Neuronal stem cell (in vitro differentiated cells): Measurements from ENCODE around the gene EIF4G3.

Experiments used
- DNase-seq: peaks from one replicate; pipeline ENCODE4 v3.0.0-alpha.2; 2013; ENCODE audit warnings: low spot score
- H2AFZ ChIP-seq: one replicate; pipeline ENCODE4 v1.6.1; 2013; ENCODE audit warnings: mild to moderate bottlenecking, low read length, inconsistent platforms
- H2AK5ac ChIP-seq: 2 replicates; pipeline ENCODE4 v1.6.1; 2013; ENCODE audit warnings: low read depth, mild to moderate bottlenecking, inconsistent platforms, low read length, moderate library complexity, mixed read lengths
- H2BK120ac ChIP-seq: 2 replicates; pipeline ENCODE4 v1.6.1; 2013; ENCODE audit warnings: low read depth, mild to moderate bottlenecking, inconsistent platforms, low read length, moderate library complexity, mixed read lengths
- H2BK12ac ChIP-seq: one replicate; pipeline ENCODE4 v1.6.1; 2013; ENCODE audit warnings: low read length, inconsistent platforms
- H2BK15ac ChIP-seq: 2 replicates; pipeline ENCODE4 v1.6.1; 2013; ENCODE audit warnings: mild to moderate bottlenecking, low read length, inconsistent platforms, mixed read lengths
- H2BK5ac ChIP-seq: one replicate; pipeline ENCODE4 v1.6.1; 2013; ENCODE audit warnings: inconsistent platforms, mild to moderate bottlenecking, low read length, moderate library complexity
- H3K14ac ChIP-seq: one replicate; pipeline ENCODE4 v1.6.1; 2013; ENCODE audit warnings: low read length, inconsistent platforms
- H3K18ac ChIP-seq: 2 replicates; pipeline ENCODE4 v1.6.1; 2013; ENCODE audit warnings: low read length, inconsistent platforms
- H3K23ac ChIP-seq: 2 replicates; pipeline ENCODE4 v1.6.1; 2013; ENCODE audit warnings: low read depth, mild to moderate bottlenecking, mixed read lengths, low read length, inconsistent platforms; ENCODE audit not compliant: poor library complexity
- H3K27ac ChIP-seq: replicated peaks from 3 replicates; pipeline ENCODE4 v1.5.1; 2013; ENCODE audit warnings: low read length, inconsistent platforms
- H3K27me3 ChIP-seq, 3 experiments: 2 replicates each; pipeline ENCODE4 v1.6.1; 2013; ENCODE audit warnings: low read length in 3 of 3, mild to moderate bottlenecking in 2 of 3, inconsistent platforms in 1 of 3, low read depth in 1 of 3, mixed read lengths in 1 of 3, moderate library complexity in 1 of 3; ENCODE audit not compliant: control insufficient read depth in 3 of 3, insufficient read depth in 3 of 3
- H3K36me3 ChIP-seq, 2 donors: replicated peaks in 1 of 2; 2 replicates each; pipeline ENCODE4 v1.6.1; 2013; ENCODE audit warnings: low read length in 2 of 2; ENCODE audit not compliant: control insufficient read depth in 2 of 2, insufficient read depth in 2 of 2
- H3K4ac ChIP-seq: 2 replicates; pipeline ENCODE4 v1.6.1; 2013; ENCODE audit warnings: inconsistent platforms, mild to moderate bottlenecking, low read length, moderate library complexity
- H3K4me1 ChIP-seq, 2 donors: 1 replicate in 1 of 2; 2 replicates in 1 of 2; pipeline ENCODE4 v1.6.1; 2013; ENCODE audit warnings: low read length in 2 of 2, low read depth in 1 of 2; ENCODE audit not compliant: control insufficient read depth in 2 of 2, insufficient read depth in 1 of 2
- H3K4me2 ChIP-seq: one replicate; pipeline ENCODE4 v1.6.1; 2013; ENCODE audit warnings: mild to moderate bottlenecking, low read length, inconsistent platforms; ENCODE audit not compliant: insufficient read depth, poor library complexity, severe bottlenecking
- H3K4me3 ChIP-seq, 2 donors: 2 replicates each; pipeline ENCODE4 v1.5.1; 2013; ENCODE audit warnings: low read length in 2 of 2, mild to moderate bottlenecking in 2 of 2, inconsistent platforms in 1 of 2, moderate library complexity in 1 of 2
- H3K79me1 ChIP-seq: one replicate; pipeline ENCODE4 v1.6.1; 2013; ENCODE audit warnings: low read depth, mild to moderate bottlenecking, inconsistent platforms, low read length, moderate library complexity
- H3K9ac ChIP-seq: one replicate; pipeline ENCODE4 v1.6.1; 2013; ENCODE audit warnings: mild to moderate bottlenecking, low read depth, low read length, inconsistent platforms; ENCODE audit not compliant: poor library complexity
- H3K9me3 ChIP-seq, 2 donors: replicated peaks in 1 of 2; 2 replicates each; pipeline versions ENCODE3 to v1.6.1; 2013; ENCODE audit warnings: low read length in 2 of 2, mild to moderate bottlenecking in 2 of 2, inconsistent platforms in 1 of 2, low read depth in 1 of 2, mixed read lengths in 1 of 2, moderate library complexity in 1 of 2; ENCODE audit not compliant: control insufficient read depth in 2 of 2, insufficient read depth in 1 of 2
- H4K8ac ChIP-seq: one replicate; pipeline ENCODE4 v1.6.1; 2013; ENCODE audit warnings: low read depth, mild to moderate bottlenecking, inconsistent platforms, low read length, moderate library complexity
- H4K91ac ChIP-seq: one replicate; pipeline ENCODE4 v1.6.1; 2013; ENCODE audit warnings: low read length, low read depth, mild to moderate bottlenecking, inconsistent platforms; ENCODE audit not compliant: poor library complexity
- WGBS, 2 donors: extraction: QIAGEN DNeasy Blood & Tissue Kit; methylation state at CpG; one replicate each; pipeline ENCODE4 v1.1.7; 2013; ENCODE audit warnings: missing lambda C conversion rate in 2 of 2, mixed read lengths in 1 of 2; ENCODE audit not compliant: insufficient read length in 2 of 2, insufficient replicate concordance in 1 of 2; ENCODE audit errors: extremely low coverage in 2 of 2; 5-methylcytosine and 5-hydroxymethylcytosine counted together

EIF4G3 gene

DNA sequence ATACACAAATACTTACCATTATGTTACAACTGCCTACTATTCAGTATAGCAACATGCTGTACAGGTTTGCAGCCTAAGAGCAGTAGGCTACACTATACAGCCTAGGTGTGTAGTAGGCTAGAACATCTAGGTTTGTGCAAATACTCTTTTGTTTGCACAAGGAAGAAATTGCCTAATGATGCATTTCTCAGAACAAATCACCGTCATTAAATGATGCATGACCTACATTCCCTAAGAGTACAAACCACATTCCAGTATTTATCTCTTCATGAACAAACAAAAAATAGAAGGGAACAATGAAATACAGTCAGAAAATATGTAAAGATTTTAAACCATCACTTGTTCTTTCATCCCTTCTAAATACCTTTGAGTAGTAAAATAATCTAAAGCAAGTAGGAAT is 279.9 kb downstream of the EIF4G3 start:
- Histone ChIP-seq H2BK12ac (no peak overlapping the region), H3K14ac (no peak overlapping the region), H4K8ac (no peak overlapping the region), H3K23ac (no peak overlapping the region), H3K4me2 (no peak overlapping the region), H3K36me3 (peaks cover 15 to 47% of the 10 kb centered on the region in 2 donors), H2BK5ac (no peak overlapping the region), H3K18ac (no peak overlapping the region), H2AK5ac (no peak overlapping the region), H3K4ac (no peak overlapping the region), H4K91ac (no peak overlapping the region), H3K4me1 (no peaks in the 10 kb centered on the region), H2AFZ (no peak overlapping the region), H3K9me3 (no peaks in the 10 kb centered on the region), H2BK15ac (no peak overlapping the region), H2BK120ac (no peak overlapping the region), H3K9ac (no peak overlapping the region), H3K27ac (no peak overlapping the region), H3K79me1 (no peaks in the 10 kb centered on the region), H3K4me3 (no peak overlapping the region), H3K27me3 (no peaks in the 10 kb centered on the region)
- WGBS, 2 donors: no CpG with 5 or more reads among the region's 1 CpG
- no peak for DNase-seq

DNA sequence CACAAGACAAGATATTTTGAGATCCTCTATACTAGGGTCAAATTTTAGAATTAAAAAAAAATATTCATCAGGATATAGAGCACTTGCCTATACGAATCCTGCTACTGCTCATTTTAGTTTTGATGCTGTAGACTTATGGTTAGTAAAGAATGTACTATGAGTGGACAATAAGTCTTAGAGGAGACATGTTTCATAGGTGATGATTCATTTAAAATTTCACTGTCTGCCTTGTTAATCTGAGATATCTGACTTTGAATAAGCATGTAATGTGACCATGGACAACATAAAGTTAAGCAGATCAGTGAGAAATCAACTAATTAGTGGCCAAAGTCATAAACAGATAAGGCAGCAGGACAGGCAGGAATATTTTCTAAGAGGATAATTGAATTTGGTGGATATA is 282.8 kb downstream of the EIF4G3 start:
- Histone ChIP-seq H4K8ac (no peak overlapping the region), H2BK120ac (no peak overlapping the region), H3K4me3 (no peak overlapping the region), H2AK5ac (no peak overlapping the region), H4K91ac (no peak overlapping the region), H3K79me1 (no peaks in the 10 kb centered on the region), H2AFZ (no peak overlapping the region), H3K4ac (no peak overlapping the region), H3K4me2 (no peak overlapping the region), H3K23ac (no peak overlapping the region), H3K18ac (no peak overlapping the region), H2BK15ac (no peak overlapping the region), H3K9ac (no peak overlapping the region), H2BK12ac (no peak overlapping the region), H3K27me3 (no peaks in the 10 kb centered on the region), H2BK5ac (no peak overlapping the region), H3K14ac (no peak overlapping the region), H3K36me3 (peaks cover 16 to 56% of the 10 kb centered on the region in 2 donors), H3K9me3 (no peaks in the 10 kb centered on the region), H3K27ac (no peak overlapping the region), H3K4me1 (no peaks in the 10 kb centered on the region)
- WGBS, 2 donors: no CpG with 5 or more reads among the region's 1 CpG
- DNase-seq: no peak

DNA sequence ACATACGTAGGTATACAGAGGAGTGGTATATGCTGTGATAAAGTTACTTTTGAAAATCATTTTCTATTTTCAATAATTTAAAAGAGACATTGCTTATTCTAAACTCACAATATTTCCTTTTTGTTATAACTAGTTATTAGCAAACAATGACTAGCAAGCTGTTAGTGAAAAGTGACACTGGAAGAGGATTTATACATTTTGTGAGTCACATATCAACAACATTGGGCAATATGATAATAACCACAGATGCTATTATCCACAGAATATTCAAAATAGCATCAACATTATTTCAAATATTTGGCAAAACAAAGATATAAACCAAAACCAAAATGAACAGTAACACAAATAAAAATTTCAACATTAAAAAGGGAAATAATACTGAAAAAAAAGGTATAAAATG is 285.6 kb downstream of the EIF4G3 start:
- no peak for DNase-seq
- Histone ChIP-seq H3K4me2 (no peak overlapping the region), H3K36me3 (peaks cover 17 to 61% of the 10 kb centered on the region in 2 donors), H3K9me3 (no peaks in the 10 kb centered on the region), H3K79me1 (no peaks in the 10 kb centered on the region), H3K4ac (no peak overlapping the region), H4K91ac (no peak overlapping the region), H3K14ac (no peak overlapping the region), H3K27me3 (no peaks in the 10 kb centered on the region), H3K27ac (no peak overlapping the region), H3K23ac (no peak overlapping the region), H2BK120ac (no peak overlapping the region), H3K4me3 (no peak overlapping the region), H2BK15ac (no peak overlapping the region), H2BK12ac (no peak overlapping the region), H4K8ac (no peak overlapping the region), H2AK5ac (no peak overlapping the region), H3K9ac (no peak overlapping the region), H3K18ac (no peak overlapping the region), H3K4me1 (no peaks in the 10 kb centered on the region), H2BK5ac (no peak overlapping the region), H2AFZ (no peak overlapping the region)
- WGBS, 2 donors: no CpG with 5 or more reads among the region's 1 CpG

- Histone ChIP-seq H4K91ac (no peak overlapping the region), H3K18ac (no peak overlapping the region), H2BK15ac (no peak overlapping the region), H3K27me3 (no peaks in the 10 kb centered on the region), H2BK5ac (no peak overlapping the region), H3K79me1 (no peaks in the 10 kb centered on the region), H3K9ac (no peak overlapping the region), H3K4me2 (no peak overlapping the region), H2BK12ac (no peak overlapping the region), H2BK120ac (no peak overlapping the region), H3K4me3 (no peak overlapping the region), H3K4ac (no peak overlapping the region), H3K9me3 (no peaks in the 10 kb centered on the region), H4K8ac (no peak overlapping the region), H3K4me1 (peaks cover 0 to 2% of the 10 kb centered on the region in 2 donors), H3K36me3 (peaks cover 9 to 61% of the 10 kb centered on the region in 2 donors), H3K14ac (no peak overlapping the region), H2AFZ (no peak overlapping the region), H2AK5ac (no peak overlapping the region), H3K23ac (no peak overlapping the region), H3K27ac (no peak overlapping the region)
- no CpG with 5 or more reads among the region's 2 CpGs for WGBS, 2 donors
- no peak for DNase-seq
Observed at GRCh38 chr1:20887246-20887645, 289.5 kb downstream of the EIF4G3 start.
